GM23338 (cell line): ENCODE results near the gene RPS6KA5. TPM values are rescaled to one million over a fixed set of nuclear protein-coding genes. Genes with fewer than 3 reads are reported as not detected.

Source experiments
- ATAC-seq: fragments of 200-7000 bp; cut with Tn5 transposase; 3 replicates; pipeline ENCODE4 v1.9.1; 2020
- DNase-seq: peaks from one replicate; pipeline ENCODE4 v3.0.0-alpha.2; 2015; ENCODE audit warnings: low spot score
- H2AFZ ChIP-seq: fragments of 200-600 bp; sonication (generic); 2 replicates; pipeline ENCODE4 v1.8.0; 2016; ENCODE audit warnings: antibody characterized with exemption, mild to moderate bottlenecking, moderate library complexity
- H3F3A ChIP-seq: fragments of 200-600 bp; sonication (generic); replicated peaks from 2 replicates; pipeline ENCODE4 v1.8.0; 2017; ENCODE audit warnings: antibody characterized with exemption, mixed run types, low read depth
- H3K27ac ChIP-seq: fragments of 200-600 bp; sonication (generic); 2 replicates; pipeline ENCODE4 v1.6.1; 2016; ENCODE audit warnings: low read depth
- H3K27me3 ChIP-seq: fragments of 200-600 bp; sonication (generic); 2 replicates; pipeline ENCODE4 v1.8.0; 2016; ENCODE audit warnings: mild to moderate bottlenecking, mixed run types, moderate library complexity; ENCODE audit not compliant: insufficient read depth
- H3K36me3 ChIP-seq: fragments of 200-600 bp; sonication (generic); 2 replicates; pipeline ENCODE4 v1.8.0; 2016; ENCODE audit warnings: mild to moderate bottlenecking; ENCODE audit not compliant: insufficient read depth
- H3K4me1 ChIP-seq: fragments of 200-600 bp; sonication (generic); 2 replicates; pipeline ENCODE4 v1.8.0; 2016; ENCODE audit warnings: mild to moderate bottlenecking, moderate library complexity; ENCODE audit not compliant: insufficient read depth
- H3K4me2 ChIP-seq: fragments of 200-600 bp; sonication (generic); 2 replicates; pipeline ENCODE4 v1.7.1; 2017; ENCODE audit warnings: mixed run types
- H3K4me3 ChIP-seq: fragments of 200-600 bp; sonication (generic); 2 replicates; pipeline ENCODE4 v1.6.1; 2016; ENCODE audit warnings: mixed run types
- H3K79me2 ChIP-seq: fragments of 200-600 bp; sonication (generic); replicated peaks from 2 replicates; pipeline ENCODE4 v1.8.0; 2017; ENCODE audit warnings: mild to moderate bottlenecking; ENCODE audit not compliant: insufficient read depth
- H3K9me2 ChIP-seq: fragments of 200-600 bp; sonication (generic); 2 replicates; pipeline ENCODE4 v1.8.0; 2017; ENCODE audit not compliant: insufficient read depth
- H4K20me1 ChIP-seq: fragments of 200-600 bp; sonication (generic); replicated peaks from 2 replicates; pipeline ENCODE4 v1.8.0; 2017; ENCODE audit warnings: mild to moderate bottlenecking; ENCODE audit not compliant: insufficient read depth
- H3K27ac Mint-ChIP-seq: 2 replicates; pipeline ENCODE4 v1.8.0; 2020; ENCODE audit warnings: inconsistent platforms, mild to moderate bottlenecking, moderate library complexity, mixed read lengths
- H3K27me3 Mint-ChIP-seq: 3 replicates; pipeline ENCODE4 v1.8.0; 2022; ENCODE audit warnings: low read depth, mild to moderate bottlenecking, moderate library complexity, mixed read lengths, inconsistent platforms; ENCODE audit not compliant: insufficient read depth, poor library complexity
- H3K36me3 Mint-ChIP-seq: 3 replicates; pipeline ENCODE4 v1.8.0; 2021; ENCODE audit warnings: low read depth, mild to moderate bottlenecking, inconsistent platforms, moderate library complexity, mixed read lengths
- H3K4me1 Mint-ChIP-seq: 3 replicates; pipeline ENCODE4 v1.8.0; 2020; ENCODE audit warnings: mild to moderate bottlenecking, inconsistent platforms, mixed read lengths
- H3K4me3 Mint-ChIP-seq: 3 replicates; pipeline ENCODE4 v1.8.0; 2021; ENCODE audit warnings: moderate library complexity, mild to moderate bottlenecking, inconsistent platforms, mixed read lengths
- H3K9me3 Mint-ChIP-seq: 3 replicates; pipeline ENCODE4 v1.8.0; 2020; ENCODE audit warnings: moderate library complexity, mild to moderate bottlenecking, inconsistent platforms, mixed read lengths
- JUNB ChIP-seq: IDR thresholded peaks from one replicate; pipeline ENCODE4 v1.6.1; 2016; ENCODE audit warnings: antibody characterized with exemption; ENCODE audit not compliant: unreplicated experiment
- NANOG ChIP-seq: IDR thresholded peaks from 2 replicates; pipeline ENCODE4 v1.6.1; 2016; ENCODE audit warnings: antibody characterized with exemption, borderline replicate concordance
- ZNF462 ChIP-seq: fragments of 250-450 bp; sonication (Bioruptor Pico); IDR thresholded peaks from 2 replicates; pipeline ENCODE4 v1.5.0; 2020; ENCODE audit warnings: mild to moderate bottlenecking, moderate library complexity
- polyA plus RNA-seq: library from polyadenylated mRNA; unstranded; fragments of >200 nt; fragmentation: Nextera tagmentation; extraction: Ambion mirVana; gene quantifications from 2 replicates; pipeline ENCODE4 v1.2.1, GENCODE V29; 2016
- total RNA-seq: library from RNA; depleted of rRNA; stranded (reverse); fragments of >200 nt; shearing (Covaris generic); gene quantifications from 2 replicates; pipeline ENCODE4 v1.2.3, GENCODE V29; 2014
- TF ChIP-seq, protein P1 (sequence below): IDR thresholded peaks from one replicate; pipeline ENCODE4 v1.6.1; 2018; ENCODE audit warnings: antibody characterized with exemption; ENCODE audit not compliant: unreplicated experiment

The RPS6KA5 gene
- total and polyA plus RNA-seq, 2 experiments from 2014 or later = 2.1 to 2.4 TPM

- TF ChIP-seq, protein P1, sequence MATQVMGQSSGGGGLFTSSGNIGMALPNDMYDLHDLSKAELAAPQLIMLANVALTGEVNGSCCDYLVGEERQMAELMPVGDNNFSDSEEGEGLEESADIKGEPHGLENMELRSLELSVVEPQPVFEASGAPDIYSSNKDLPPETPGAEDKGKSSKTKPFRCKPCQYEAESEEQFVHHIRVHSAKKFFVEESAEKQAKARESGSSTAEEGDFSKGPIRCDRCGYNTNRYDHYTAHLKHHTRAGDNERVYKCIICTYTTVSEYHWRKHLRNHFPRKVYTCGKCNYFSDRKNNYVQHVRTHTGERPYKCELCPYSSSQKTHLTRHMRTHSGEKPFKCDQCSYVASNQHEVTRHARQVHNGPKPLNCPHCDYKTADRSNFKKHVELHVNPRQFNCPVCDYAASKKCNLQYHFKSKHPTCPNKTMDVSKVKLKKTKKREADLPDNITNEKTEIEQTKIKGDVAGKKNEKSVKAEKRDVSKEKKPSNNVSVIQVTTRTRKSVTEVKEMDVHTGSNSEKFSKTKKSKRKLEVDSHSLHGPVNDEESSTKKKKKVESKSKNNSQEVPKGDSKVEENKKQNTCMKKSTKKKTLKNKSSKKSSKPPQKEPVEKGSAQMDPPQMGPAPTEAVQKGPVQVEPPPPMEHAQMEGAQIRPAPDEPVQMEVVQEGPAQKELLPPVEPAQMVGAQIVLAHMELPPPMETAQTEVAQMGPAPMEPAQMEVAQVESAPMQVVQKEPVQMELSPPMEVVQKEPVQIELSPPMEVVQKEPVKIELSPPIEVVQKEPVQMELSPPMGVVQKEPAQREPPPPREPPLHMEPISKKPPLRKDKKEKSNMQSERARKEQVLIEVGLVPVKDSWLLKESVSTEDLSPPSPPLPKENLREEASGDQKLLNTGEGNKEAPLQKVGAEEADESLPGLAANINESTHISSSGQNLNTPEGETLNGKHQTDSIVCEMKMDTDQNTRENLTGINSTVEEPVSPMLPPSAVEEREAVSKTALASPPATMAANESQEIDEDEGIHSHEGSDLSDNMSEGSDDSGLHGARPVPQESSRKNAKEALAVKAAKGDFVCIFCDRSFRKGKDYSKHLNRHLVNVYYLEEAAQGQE = no peak
- TF ChIP-seq NANOG (no peak), ZNF462 (no peak)
Observed at GRCh38 chr14:90812109-90812508, 248.3 kb downstream of the RPS6KA5 start (continued).

DNA sequence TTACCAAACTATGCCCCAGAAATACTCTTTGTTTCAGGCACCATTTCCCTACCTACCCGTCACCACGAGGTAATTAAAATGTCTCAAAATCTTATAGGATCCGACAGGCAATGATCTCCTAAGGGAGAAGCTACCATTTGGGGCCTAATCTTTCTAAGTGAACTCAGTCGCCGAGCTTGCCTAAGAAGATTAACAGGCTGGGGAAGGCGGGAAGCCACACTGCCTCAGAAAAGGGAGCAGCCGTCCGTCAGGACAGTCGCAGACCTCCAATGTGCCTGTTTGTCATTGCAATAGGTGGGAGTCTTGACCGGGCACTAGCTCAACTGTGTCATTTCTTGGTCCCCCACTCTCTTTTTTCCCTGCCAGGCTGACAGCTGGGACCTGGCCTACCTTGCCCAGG lies 248.8 kb downstream of the RPS6KA5 start:
- Histone ChIP-seq H3K79me2 (peaks cover 3% of the 10 kb centered on the region), H3K9me2 (no peaks in the 10 kb centered on the region), H2AFZ (no peak overlapping the region), H3K27ac (no peak overlapping the region), H3K4me2 (no peak overlapping the region), H4K20me1 (no peaks in the 10 kb centered on the region; the same call in 1 of the 2 replicates), H3K36me3 (no peaks in the 10 kb centered on the region), H3K4me1 (peaks cover 7% of the 10 kb centered on the region), H3K4me3 (no peak overlapping the region), H3F3A (no peaks in the 10 kb centered on the region), H3K27me3 (peaks cover 9% of the 10 kb centered on the region)
- H3K4me1 Mint-ChIP-seq = peaks cover 7% of the 10 kb centered on the region
- DNase-seq (no peak), ATAC-seq (no peak)
- no peaks in the 10 kb centered on the region for H3K36me3 Mint-ChIP-seq
- no peaks in the 10 kb centered on the region for H3K9me3 Mint-ChIP-seq
- TF ChIP-seq JUNB (no peak), ZNF462 (no peak)
- H3K27ac Mint-ChIP-seq = no peak overlapping the region
- peaks cover 15% of the 10 kb centered on the region for H3K27me3 Mint-ChIP-seq
- H3K4me3 Mint-ChIP-seq = no peak overlapping the region
